ENCODE measurements around the gene G6PD.
"Not testable (repeated sequence)": the region's sequence is repeated elsewhere in the genome, so short reads cannot be mapped to it uniquely, and the experiment has no call there.

- not testable (repeated sequence) for TF ChIP-seq CTCF (IDR thresholded peaks at IDR 0.05); ZFX (IDR thresholded peaks at IDR 0.05; ENCODE audit: borderline replicate concordance)
These were observed 11.5 kb upstream of the G6PD start for GRCh38 chrX:154558060-154558690.
